SK-N-SH (cell line): ENCODE data around the gene TMPRSS11E.
"Not testable (repeated sequence)": the region's sequence is repeated elsewhere in the genome, so short reads cannot be mapped to it uniquely, and the experiment has no call there.

Experiments used
- CTCF ChIP-seq: fragments of 200-600 bp; sonication (generic); IDR thresholded peaks from 2 replicates; pipeline ENCODE4 v1.6.1; 2017; ENCODE audit warnings: antibody characterized with exemption, mild to moderate bottlenecking, moderate library complexity
- EZH2phosphoT487 ChIP-seq: fragments of 200-600 bp; sonication (generic); IDR thresholded peaks from 2 replicates; pipeline ENCODE4 v1.6.1; 2017; ENCODE audit warnings: low read depth, mixed run types, mild to moderate bottlenecking, antibody characterized with exemption, moderate library complexity, borderline replicate concordance
- JUND ChIP-seq: IDR thresholded peaks from 2 replicates; pipeline ENCODE4 v1.4.0; 2012
- MAX ChIP-seq: IDR thresholded peaks from 2 replicates; pipeline ENCODE4 v1.4.0; 2012; ENCODE audit warnings: low read depth
- MEF2A ChIP-seq: IDR thresholded peaks from 2 replicates; pipeline ENCODE4 v1.4.0; 2012; ENCODE audit warnings: low read depth, borderline replicate concordance
- MXI1 ChIP-seq: IDR thresholded peaks from 2 replicates; pipeline ENCODE4 v1.6.1; 2012; ENCODE audit warnings: mild to moderate bottlenecking, low read depth, low read length, improper control_type of control experiment
- NRF1 ChIP-seq: IDR thresholded peaks from 2 replicates; pipeline ENCODE4 v1.6.1; 2012; ENCODE audit warnings: low read depth, mild to moderate bottlenecking, low read length
- POLR2AphosphoS5 ChIP-seq: IDR thresholded peaks from 2 replicates; pipeline ENCODE4 v1.6.1; 2012; ENCODE audit warnings: low read depth, low read length
- RCOR1 ChIP-seq: fragments of 150-350 bp; IDR thresholded peaks from 2 replicates; pipeline ENCODE4 v1.6.1; 2017; ENCODE audit warnings: antibody characterized with exemption, low read length
- REST ChIP-seq: IDR thresholded peaks from 2 replicates; pipeline ENCODE4 v1.6.1; 2012; ENCODE audit warnings: mild to moderate bottlenecking, low read depth, low read length, moderate library complexity
- USF1 ChIP-seq: IDR thresholded peaks from 2 replicates; pipeline ENCODE4 v1.4.0; 2012; ENCODE audit warnings: low read depth, borderline replicate concordance

GRCh38 chr4:68503462-68503861, 56.2 kb downstream of the TMPRSS11E start:
- TF ChIP-seq EZH2phosphoT487, CTCF, REST, MEF2A, NRF1, POLR2AphosphoS5, MAX, JUND, RCOR1, USF1, MXI1: not testable (repeated sequence)
